Endothelial cell of hepatic sinusoid (primary cell): ENCODE data around the gene RPL37.
"Not testable (repeated sequence)": the region's sequence is repeated elsewhere in the genome, so short reads cannot be mapped to it uniquely, and the experiment has no call there.

ENCODE experiments used
- in situ Hi-C: cut with HindIII; loops from 2 replicates; pipeline ENCODE4 v1.10.0; 2017; ENCODE audit warnings: low sequenced_read_pairs

The RPL37 gene

DNA sequence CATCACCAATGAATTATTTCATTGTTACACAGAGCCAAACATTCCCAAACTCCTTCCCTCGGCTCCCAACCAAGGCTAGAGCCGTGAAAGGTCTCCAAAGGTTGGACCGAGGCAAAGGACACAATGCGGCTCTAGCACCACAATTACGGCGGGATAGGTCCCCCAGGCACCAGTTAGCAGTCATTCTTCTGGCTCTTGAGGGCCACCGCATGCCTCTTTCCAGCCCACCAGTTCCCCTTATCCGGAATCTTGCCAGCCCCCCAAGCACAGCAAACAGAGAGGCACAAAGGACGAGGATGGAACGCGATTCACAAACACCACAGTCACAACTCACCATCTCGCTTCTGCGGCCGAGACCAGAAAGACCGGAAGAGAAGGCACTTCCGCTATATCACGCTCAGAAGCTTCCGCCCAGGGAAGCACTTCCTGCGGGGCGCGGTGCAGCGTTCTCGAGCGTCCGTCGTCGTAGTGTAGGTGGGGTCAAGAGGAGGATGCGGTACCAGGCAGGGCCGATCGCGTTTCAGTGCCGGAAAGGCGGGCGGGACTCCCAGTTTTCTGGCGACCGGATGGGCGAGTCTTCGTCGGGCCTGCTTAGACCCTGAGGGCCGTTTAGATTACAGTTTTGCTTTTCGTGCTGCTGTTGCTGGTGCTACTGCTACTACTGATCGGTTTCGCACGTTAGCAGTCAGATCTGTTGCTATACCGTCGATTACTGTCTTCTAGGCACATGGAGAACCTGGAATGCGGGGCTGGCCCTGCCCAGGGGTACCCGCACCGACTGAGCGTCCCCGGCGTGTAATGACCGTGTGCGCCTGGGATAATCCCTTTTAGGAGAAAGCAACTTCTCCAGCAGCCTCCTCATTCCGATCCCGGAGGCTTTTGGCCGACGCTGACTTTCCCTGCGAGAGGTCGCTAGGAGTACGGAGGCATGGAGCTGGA is at the start of gene RPL37:
Gene RPL37, minus strand, starts transcription at position 374 of the 939 bp plus-strand sequence. Its CDS starts 37 bp downstream, at position 337.
- in situ Hi-C loops, result no loop called here

DNA sequence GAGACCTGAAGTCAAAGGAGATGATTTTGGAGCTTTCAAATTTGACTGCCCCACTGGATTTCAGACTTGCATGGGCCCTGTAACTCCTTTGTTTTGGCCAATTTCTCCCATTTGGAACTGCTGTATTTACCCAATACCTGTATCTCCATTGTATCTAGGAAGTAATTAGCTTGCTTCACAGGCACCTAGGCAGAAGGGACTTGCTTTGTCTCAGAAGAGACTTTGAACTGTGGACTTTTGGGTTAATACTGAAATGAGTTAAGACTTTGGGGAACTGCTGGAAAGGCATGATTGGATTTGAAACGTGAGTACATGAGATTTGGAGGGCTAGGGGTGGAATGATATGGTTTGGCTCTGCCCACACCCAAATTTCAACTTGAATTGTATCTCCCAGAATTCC is 48.0 kb upstream of the RPL37 start:
- in situ Hi-C loops, result not testable (repeated sequence)

DNA sequence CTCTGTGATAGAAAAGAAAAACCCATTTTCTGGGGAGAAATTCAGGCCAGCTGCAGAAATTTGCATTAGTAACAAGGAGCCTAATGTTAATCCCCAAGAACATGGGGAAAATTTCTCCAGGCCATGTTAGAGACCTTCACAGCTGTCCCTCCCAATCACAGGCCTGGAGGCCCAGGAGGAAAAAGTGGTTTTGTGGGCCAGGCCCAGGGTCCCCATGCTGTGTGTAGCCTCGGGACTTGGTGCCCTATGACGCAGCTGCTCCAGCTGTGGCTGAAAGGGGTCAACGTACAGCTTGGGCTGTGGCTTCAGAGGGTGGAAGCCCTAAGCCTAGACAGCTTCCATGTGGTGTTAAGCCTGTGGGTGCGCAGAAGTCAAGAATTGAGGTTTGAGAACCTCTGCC is 47.3 kb upstream of the RPL37 start:
- in situ Hi-C loops, result no loop called here

DNA sequence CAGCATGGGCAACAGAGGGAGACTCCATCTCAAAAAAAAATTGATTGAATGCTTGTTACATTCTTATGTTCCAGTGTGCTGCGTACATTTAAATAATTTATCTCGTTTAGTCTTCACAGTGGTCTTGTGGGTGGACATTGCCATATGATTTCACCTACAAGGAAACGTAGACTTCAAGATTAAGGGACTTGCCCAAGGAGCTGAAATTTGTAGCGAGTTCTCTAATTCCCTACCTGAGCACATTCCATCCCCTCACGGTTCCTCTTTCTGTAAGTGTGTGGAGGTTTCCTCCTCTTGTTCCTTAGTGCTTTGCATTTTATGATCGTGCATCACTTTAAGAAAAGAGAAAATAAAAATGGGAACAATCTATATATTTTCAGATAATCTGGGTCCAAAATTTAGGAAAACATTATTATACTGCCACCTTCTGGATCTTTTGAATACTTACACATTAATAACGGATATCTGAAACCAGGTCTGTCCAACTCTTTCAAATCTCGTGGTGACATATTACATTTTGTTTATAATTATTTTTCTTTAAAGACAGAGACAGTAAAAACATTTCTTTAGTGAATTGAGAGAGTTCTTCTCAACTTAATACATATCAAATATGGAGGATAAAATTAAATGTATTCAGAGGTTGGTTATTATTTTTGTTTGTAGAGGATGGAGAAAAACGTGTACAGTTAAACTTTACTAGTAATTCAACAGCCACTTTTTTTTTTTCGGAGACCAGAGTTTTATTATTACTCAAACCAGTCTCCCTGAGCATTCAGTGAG is 44.3 kb upstream of the RPL37 start:
- in situ Hi-C loops, result no loop called here

DNA sequence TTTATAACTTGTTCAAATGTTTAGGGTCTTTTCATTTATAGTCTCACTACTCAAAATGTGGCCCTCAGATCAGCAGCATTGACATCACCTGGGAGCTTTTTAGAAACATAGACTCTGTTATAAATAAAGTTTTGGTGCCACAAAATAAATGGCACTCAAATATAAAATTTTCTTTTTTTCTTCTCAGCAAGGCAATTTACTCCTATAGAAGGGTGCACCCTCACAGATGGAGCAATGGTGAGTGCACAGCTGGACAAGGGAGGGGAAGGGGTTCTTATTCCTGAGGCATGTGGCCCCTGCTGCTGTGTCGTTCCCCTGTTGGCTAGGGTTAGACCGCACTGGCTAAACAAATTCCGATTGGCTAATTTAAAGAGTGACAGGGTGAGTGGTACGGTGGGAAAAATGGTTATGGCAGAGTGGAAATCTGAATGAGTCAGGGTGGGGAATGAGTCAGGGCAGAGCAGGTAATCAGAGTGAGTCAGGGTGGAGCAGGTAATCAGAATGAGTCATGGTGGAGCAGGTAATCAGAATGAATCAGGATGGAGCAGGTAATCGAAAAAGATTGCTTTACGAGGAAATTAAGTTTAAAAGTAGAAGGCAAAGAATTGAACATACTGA is 42.5 kb upstream of the RPL37 start:
- in situ Hi-C loops, result no loop called here

DNA sequence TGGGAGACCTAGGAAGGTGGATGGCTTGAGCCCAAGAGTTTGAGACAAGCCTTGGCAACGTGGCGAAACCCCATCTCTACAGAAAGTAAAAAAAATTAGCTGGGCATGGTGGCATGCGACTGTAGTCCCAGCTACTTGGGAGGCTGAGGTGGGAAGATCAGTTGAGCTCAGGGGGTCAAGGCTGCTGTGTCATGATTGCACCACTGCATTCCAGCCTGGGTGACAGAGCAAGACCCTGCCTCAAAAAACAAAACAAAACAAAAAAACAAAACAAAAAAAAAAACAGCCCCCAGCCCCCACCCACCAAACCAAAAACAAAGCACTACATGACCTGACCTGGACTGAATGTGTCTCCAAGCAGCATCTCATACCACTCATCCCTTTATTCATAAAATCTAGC is 40.9 kb upstream of the RPL37 start:
- in situ Hi-C loops, result no loop called here

DNA sequence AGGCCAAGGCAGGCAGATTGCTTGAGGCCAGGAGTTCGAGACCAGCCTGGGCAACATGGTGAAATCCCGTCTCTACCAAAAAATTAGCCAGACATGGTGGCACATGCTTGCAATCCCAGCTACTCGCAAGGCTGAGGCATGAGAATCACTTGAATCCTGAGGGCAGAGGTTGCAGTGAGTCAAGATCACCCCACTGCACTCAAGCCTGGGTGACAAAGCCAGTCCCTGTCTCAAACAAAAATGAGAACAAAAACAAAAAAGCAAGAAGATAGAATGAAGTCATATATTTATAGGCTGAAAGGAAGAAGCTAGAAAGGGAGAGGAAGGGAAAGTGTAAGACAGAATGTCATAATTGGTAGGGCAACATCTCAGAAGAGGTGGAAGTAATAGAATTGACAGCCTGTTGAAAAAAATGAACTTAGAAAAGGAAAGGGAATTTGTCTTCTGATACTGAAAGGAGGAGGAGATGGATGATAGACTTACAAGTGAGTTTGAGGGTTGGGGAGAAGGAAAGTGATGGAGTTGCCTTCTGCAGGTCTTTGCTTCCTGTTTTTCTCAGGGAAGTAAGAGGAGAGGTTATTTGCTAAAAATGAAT is 38.4 kb upstream of the RPL37 start:
- in situ Hi-C loops, result no loop called here

DNA sequence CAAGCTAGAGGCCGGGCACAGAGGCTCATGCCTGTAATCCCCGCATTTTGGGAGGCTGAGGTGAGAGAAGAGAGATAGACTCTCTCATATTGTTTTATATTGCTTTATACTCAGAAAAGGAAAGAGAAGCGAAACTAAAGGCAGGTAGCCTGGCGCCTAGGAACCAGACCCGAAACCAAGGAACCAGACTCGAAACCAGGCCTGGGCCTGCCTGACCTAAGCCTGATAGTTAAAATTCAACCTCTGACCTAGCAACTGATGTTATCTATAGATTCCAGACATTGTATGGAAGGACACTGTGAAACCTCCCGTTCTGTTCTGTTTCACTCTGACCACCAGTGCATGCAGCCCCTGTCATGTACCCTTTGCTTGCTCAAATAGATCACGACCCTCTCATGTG is 37.2 kb upstream of the RPL37 start:
- in situ Hi-C loops, result not testable (repeated sequence)

DNA sequence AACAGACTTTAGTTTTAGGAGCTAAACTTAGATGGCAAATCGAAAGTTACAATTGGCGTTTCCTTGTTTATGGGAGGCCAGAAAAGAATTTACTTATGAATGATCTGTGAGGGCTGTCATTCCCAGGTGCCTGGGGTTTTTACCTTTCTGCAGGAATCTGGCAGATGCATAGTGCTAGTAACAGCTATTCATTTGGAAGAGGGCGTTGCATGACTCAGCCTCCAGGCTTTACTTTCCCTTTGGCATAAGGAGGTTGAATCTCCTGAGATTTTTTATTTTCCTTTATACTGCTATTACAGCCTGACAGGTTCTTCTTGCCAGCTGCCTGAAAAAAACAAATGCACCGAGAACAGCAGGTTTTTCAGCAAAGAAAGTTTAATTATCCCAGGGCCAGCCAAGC is 36.2 kb upstream of the RPL37 start:
- in situ Hi-C loops, result no loop called here

DNA sequence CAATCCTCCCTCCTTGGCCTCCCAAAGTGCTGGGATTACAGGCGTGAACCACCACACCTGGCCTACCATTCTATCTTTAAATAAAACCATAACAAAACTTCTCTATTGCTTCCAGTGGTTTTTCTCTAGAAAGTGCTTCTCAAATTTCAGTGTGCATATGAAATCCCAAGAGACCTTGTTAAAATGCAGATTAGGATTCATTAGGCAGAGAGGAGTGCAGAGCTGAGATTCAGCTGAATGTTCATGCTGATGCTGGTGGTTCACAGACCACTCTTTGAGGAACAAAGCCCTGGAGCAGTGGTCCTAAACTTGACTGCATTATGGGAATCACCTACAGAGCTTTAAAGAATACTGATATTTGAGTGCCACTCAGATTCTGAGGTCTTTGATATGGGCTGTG is 34.4 kb upstream of the RPL37 start:
- in situ Hi-C loops, result no loop called here

DNA sequence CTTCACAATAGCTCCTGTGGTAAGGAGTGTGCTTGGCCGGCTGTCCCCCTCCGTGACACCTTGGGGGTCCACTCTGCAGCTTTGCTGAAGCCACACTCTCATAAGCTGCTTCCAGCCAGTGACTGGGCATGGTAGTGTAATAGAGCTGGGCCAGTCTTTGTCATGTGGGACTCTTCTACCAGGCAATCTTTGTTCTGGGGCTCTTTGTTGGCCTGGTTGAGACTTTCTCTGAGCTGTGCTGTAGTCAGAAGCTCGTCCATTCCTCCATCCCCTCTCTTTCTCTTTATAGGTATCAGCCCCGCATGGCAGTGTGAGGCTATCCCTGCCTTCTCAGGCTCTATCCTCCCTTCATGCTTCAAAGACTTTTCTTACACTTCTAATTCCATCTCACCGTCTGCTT is 31.8 kb upstream of the RPL37 start:
- in situ Hi-C loops, result no loop called here

DNA sequence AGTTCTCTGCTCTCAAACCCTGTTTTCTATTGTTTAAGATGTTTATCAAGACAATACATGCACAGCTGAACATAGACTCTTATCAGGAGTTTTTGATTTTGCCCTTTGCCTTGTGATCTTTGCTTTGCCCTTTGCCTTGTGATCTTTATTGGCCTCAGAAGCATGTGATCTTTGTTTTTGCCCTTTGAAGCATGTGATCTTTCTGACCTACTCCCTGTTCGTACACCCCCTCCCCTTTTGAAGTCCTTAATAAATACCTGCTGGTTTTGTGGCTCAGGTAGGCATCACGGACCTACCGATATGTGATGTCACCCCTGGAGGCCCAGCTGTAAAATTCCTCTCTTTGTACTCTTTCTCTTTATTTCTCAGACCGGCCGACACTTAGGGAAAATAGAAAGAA is 30.0 kb upstream of the RPL37 start:
- in situ Hi-C loops, result not testable (repeated sequence)

DNA sequence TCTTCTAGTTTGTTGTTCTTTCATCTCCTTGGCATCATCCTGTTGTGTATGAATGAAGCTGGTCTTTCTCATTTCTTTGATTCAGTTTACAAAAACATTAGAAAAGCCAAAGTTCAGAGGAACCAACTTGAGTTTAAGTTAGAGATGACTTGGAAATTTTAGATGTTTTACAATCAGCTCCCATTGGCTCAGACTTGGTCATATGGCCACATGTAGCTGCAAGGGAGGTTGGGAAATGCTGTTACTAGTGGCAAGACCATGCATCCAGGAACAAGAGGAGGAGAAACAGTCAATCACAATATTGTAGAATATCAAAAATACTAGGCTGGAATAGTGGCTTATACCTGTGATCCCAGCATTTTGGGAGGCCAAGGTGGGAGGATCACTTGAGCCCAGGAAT is 25.7 kb upstream of the RPL37 start:
- in situ Hi-C loops, result no loop called here

DNA sequence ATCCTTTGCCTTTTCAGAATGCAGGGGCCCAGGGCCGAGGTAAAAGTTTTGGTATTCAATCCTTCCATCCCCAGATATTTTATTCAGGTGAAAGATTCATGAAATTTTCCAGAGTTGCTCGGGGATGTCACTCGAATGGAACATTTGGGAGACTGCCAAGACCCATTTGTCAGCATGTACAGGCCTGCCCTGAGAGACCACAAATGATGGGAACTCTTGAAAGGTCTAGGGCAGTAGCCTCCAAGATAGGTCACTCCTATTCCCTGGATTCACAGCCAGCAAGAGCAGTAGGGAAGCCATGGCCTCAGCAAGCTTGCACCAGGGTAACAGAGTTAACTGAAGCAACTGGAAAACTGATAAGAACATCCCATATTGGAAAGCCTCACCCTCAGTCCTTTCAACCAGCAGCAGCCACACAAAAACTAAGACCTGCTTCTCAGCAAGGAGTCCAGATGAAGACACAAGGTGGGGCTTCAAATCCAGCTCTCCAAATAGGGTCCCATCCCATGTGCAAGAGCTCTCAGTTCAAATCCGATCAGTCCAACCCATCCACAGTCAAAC is 18.7 kb upstream of the RPL37 start:
- in situ Hi-C loops, result no loop called here

DNA sequence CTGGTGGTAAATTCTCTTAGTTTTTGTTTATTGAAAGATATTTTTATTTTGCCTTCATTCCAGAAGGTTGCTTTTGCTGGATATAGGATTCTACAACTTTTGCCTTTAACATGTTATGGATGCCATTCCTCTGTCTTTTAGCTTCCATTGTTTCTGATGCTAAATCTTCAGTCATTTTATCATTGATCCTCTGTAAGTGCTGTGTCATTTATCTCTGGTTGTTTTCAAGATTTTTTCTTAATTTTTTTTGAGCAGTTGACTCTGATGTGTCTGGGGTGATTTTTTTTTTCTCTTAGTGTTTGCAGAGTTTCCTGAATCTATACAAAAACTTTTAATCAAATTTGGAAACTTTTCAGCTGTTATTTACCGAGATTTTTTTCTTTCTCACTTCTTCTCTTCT is 12.5 kb upstream of the RPL37 start:
- in situ Hi-C loops, result no loop called here

DNA sequence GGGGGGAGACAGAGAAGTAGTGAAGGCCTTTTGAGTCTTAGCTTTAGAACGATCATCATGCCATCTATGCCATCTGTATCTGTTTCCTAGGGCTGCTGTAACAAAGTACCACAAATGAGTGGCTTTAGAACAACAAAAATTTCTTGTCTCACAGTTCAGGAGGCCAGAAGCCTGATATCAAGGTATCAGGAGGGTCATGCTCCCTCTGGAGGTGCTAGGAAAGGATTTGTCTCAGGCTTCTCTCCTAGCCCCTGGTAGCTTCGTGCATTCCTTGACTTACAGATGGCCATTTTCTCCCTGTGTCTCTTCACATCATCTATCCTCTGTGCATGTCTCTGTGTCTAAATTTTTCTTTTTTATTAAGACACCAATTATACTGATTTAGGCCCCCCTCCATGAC is 11.3 kb upstream of the RPL37 start:
- in situ Hi-C loops, result no loop called here

DNA sequence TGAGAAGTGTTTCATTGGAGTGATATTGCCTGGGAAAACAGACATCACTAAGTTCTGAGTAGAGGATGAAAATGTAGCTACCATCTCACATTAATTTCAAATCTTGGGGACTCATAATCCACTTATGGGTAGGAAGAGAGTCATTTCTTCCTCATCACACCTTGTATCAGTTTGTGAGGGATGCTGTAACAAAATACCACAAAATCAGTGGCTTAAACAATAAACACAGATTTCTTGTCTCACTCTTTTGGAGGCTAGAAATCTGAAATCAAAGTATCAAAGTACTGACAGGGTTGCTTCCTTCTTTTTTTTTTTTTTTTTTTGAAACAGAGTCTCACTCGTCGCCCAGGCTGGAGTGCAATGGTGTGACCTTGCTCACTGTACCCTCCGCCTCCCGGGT is 9.5 kb upstream of the RPL37 start:
- in situ Hi-C loops, result loop anchor here (5.0 kb wide), 1 partner anchor 48 kb away; no protein-coding TSS in a partner anchor

DNA sequence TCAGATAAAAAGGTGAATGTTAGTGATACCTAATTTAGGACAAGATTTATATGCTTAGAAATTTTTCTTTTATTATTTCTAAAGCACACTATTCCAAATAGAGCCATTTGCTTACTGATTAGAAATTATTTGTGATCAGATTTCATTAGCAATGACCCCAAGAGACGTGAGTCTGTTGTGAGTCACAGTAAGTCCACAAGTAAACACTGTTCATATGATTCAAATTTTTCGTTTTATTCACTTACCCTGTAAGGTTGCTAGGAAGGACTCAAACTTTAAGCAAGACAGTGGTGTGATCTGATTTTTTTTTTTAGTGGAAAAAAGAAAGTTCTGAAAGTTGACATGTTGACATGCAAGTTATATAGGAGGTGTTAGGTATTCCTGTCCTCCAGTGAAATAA is 7.3 kb upstream of the RPL37 start:
- in situ Hi-C loops, result loop anchor here (5.0 kb wide), 1 partner anchor 50 kb away; no protein-coding TSS in a partner anchor

DNA sequence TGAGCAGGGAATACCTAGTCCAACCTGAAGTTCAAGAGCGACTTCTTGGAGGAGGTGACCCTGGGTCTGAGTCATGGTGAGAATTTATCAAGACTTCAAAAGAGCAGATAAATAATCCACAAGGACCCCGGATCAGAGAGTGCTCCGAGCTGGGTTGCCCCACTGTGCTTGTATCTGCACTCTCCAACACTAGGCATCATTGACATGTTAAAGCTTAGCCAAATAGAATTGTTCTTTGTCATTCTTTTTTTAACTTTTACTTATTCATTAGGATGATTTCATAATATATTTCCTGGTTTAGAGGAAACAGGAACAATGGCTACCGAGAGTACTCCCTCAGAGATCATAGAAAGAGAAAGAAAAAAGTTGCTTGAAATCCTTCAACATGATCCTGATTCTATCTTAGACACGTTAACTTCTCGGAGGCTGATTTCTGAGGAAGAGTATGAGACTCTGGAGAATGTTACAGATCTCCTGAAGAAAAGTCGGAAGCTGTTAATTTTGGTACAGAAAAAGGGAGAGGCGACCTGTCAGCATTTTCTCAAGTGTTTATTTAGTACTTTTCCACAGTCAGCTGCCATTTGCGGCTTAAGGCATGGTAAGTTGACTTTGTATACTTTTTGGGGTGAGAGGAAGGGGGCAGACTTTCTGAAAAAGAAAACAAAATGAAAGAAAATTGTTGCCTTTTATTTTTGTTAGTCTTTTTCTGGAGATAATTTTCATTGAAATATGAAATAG is 6.2 kb upstream of the RPL37 start, which contains the start of gene CARD6:
Gene CARD6, plus strand, starts transcription at position 300 of the 738 bp plus-strand sequence. Its CDS starts 16 bp downstream, at position 316.
- in situ Hi-C loops, result loop anchor here (5.0 kb wide), 1 partner anchor 51 kb away; no protein-coding TSS in a partner anchor

DNA sequence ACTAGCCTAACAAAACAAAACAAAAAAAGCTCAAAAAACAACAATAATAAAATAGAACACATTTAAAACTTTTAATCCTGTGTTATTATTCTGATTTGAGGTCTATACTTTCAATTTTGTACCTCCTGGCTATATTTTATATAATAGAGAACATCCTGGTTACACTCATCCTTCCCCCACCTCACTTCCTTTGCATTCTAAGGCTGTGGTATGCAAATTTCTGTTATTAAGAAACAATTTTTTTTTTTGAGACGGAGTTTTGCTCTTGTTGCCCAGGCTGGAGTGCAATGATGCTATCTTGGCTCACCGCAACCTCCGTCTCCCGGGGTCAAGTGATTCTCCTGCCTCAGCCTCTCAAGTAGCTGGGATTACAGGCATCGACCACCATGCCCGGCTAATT is 3.1 kb upstream of the RPL37 start:
- in situ Hi-C loops, result no loop called here
